ENCODE results near the gene CTIF. TPM values are rescaled to one million over a fixed set of nuclear protein-coding genes. Genes with fewer than 3 reads are reported as not detected.

The CTIF gene
- total RNA-seq, 2 donors from 2014 or later, result 30.6 to 61.2 TPM

DNA sequence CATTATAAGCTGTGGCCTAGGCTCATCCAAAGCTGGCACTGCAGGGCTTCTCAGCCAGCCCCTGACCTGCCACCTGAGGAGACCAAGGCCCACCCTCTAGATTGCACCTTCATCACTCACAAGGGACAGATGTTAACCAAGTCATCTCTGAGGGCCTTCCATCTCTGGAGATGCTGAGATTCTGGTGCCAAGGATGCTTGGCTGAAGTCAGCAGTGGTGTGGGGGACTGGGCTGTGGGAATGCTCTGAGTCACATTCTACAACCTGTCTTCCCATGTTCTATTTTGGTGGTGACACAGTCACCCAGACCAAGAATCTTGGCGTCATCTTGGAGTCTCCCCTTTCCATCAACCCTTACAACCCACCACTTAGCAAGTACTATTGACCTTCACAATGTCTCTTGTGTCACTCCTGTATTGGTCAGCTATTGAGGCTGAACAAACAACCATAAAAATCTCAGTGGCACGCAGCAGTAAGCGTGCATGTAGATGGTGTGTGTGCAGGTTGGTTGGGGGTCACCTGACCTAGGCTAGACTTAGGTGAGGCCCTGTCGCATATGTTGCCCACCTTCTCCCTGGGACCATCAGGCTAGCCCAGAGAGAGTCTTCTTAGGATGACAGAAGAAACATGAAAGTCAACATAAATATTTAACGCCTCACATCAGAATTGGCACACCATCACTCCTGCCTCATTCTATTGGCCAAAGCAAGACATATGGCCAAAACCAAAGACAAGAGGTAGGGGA is 276.9 kb downstream of the CTIF start:
- Histone ChIP-seq H3K27me3 (no peaks in the 10 kb centered on the region), H3K4me3 (no peak overlapping the region), H3K9me3 (no peaks in the 10 kb centered on the region), H3K4me1 (peaks cover 0 to 46% of the 10 kb centered on the region in 2 donors), H3K36me3 (peaks cover 16% of the 10 kb centered on the region), H3K27ac (peak overlapping the region in 1 of 2 donors; percentile 32)
- peak; percentile 58 for DNase-seq (ENCODE audit: low spot score)
- TF ChIP-seq, protein P1, sequence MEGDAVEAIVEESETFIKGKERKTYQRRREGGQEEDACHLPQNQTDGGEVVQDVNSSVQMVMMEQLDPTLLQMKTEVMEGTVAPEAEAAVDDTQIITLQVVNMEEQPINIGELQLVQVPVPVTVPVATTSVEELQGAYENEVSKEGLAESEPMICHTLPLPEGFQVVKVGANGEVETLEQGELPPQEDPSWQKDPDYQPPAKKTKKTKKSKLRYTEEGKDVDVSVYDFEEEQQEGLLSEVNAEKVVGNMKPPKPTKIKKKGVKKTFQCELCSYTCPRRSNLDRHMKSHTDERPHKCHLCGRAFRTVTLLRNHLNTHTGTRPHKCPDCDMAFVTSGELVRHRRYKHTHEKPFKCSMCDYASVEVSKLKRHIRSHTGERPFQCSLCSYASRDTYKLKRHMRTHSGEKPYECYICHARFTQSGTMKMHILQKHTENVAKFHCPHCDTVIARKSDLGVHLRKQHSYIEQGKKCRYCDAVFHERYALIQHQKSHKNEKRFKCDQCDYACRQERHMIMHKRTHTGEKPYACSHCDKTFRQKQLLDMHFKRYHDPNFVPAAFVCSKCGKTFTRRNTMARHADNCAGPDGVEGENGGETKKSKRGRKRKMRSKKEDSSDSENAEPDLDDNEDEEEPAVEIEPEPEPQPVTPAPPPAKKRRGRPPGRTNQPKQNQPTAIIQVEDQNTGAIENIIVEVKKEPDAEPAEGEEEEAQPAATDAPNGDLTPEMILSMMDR (IDR thresholded peaks at IDR 0.05), result no peak

DNA sequence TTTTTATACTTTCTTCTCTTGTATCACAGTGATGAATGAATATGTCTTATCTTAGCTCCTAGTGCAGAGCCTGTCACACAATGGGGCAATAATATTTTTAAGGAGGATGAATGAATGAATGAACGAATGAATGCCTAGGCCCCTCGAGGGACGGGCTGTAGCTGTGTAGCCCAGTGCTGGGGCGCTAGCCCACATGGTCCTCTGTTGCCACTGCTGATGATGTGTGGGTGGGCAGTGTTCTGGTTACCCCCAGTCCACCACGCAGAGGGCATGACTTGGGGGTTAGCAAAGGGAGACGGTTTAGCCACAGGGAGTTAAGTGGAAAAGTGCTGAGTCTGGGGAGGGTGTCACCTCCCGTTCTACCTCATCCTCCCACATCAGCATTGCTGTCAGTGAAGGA is 277.7 kb downstream of the CTIF start:
- no peaks in the 10 kb centered on the region for H3K27me3 ChIP-seq
- H3K27ac ChIP-seq, result no peak overlapping the region
- H3K36me3 ChIP-seq, result peaks cover 16% of the 10 kb centered on the region
- peak; percentile 47 for DNase-seq (ENCODE audit: low spot score)
- no peak overlapping the region for H3K4me3 ChIP-seq
- TF ChIP-seq, protein P1 (IDR thresholded peaks at IDR 0.05), result no peak
- H3K9me3 ChIP-seq, result no peaks in the 10 kb centered on the region
- H3K4me1 ChIP-seq, result peaks cover 0 to 46% of the 10 kb centered on the region in 2 donors

DNA sequence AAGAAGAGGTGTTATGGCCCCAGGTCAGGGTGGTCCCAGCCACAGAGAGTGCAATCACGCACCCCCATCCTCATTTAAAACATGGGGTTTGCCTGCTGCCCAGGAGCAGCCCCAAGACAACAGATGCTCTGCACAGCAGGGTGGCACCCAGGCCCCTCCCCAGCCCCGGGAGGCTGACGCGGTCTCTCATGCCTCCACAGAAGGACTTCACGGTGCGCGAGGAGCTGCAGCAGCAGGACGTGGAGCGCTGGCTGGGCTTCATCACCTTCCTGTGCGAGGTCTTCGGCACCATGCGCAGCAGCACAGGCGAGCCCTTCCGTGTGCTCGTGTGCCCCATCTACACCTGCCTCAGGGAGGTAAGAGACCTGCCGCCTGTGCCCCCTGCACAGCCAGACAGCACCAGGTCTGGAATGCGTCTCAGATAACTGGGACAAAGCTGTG is 278.2 kb downstream of the CTIF start:
- peak; percentile 40 for DNase-seq (ENCODE audit: low spot score)
- no peak overlapping the region for H3K27ac ChIP-seq
- H3K4me1 ChIP-seq, result peaks cover 0 to 46% of the 10 kb centered on the region in 2 donors
- no peak overlapping the region for H3K4me3 ChIP-seq
- no peaks in the 10 kb centered on the region for H3K9me3 ChIP-seq
- peaks cover 16% of the 10 kb centered on the region for H3K36me3 ChIP-seq
- H3K27me3 ChIP-seq, result no peaks in the 10 kb centered on the region
- TF ChIP-seq, protein P1 (IDR thresholded peaks at IDR 0.05), result no peak

DNA sequence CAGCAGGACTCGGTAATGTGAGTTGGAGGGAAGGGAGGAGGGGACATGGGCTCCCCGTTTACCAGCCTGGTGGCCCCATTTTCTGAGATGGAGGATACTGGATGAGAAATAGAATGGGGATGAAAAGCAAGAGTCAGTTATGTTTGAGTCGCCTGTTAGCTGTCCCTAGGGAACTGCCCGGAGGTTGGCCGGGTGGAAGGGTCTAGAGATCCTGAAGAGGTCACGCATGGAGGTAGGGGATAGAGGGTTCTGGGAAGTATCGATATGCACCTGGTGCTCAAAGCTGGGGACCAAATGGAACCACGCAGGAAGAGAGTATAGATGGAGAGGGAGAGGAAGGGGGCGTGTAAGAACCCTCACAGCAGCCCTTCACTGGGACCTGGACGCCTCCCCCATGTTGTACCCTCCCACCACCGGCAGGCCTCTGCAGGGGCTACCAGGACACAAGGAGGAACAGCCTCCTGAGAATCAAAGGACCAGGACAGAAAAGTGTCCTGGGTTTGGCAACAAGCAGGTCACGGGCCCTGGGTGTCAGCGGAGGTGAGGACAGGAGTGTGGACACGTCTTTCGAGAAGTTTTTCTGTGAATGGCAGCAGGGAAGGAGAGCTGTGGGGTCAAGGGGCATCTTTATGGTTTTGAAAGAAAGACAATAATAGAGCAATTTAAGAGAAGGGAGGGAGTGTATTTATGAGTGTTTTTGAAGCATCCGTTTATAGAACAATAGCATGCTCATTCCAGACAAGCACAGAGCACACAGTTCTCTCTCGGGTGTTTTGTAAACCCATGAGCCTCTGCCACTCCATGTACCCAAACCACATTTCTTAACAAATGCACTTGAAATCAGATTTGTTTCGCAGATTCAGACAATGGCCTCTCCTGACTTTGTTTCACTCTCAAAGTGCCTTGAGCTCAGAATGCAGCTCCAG is 279.8 kb downstream of the CTIF start:
- TF ChIP-seq, protein P1 (IDR thresholded peaks at IDR 0.05), result no peak
- H3K9me3 ChIP-seq, result no peaks in the 10 kb centered on the region
- H3K27me3 ChIP-seq, result no peaks in the 10 kb centered on the region
- DNase-seq (ENCODE audit: low spot score), result peak; percentile 58
- peaks cover 0 to 41% of the 10 kb centered on the region in 2 donors for H3K4me1 ChIP-seq
- peaks cover 16% of the 10 kb centered on the region for H3K36me3 ChIP-seq
- H3K4me3 ChIP-seq, result no peak overlapping the region
- peak overlapping the region; percentile 75 to 80 for H3K27ac ChIP-seq

DNA sequence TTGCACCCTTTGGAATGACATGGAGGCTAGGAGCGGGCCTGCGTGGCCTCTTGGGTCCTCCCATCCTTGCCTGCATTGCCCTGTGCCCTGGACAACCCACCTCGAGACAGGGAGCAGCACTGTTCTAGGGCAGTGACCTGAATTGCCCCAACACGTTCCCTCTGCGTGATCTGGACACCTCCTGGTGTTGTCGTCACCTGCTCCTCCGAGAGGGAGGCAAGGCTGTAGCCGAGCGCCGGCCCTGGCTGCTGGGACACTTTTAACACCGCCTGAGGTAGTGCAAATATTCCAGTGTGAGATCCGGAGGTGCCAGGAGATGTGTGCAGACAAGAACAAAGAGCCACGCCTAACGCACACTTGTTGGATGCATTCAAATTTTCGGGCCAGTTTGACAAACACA is 280.4 kb downstream of the CTIF start:
- DNase-seq (ENCODE audit: low spot score), result peak; percentile 64
- Histone ChIP-seq H3K36me3 (peaks cover 16% of the 10 kb centered on the region), H3K9me3 (no peaks in the 10 kb centered on the region), H3K27ac (peak overlapping the region; percentile 75 to 80), H3K4me3 (no peak overlapping the region), H3K27me3 (no peaks in the 10 kb centered on the region), H3K4me1 (peaks cover 0 to 37% of the 10 kb centered on the region in 2 donors)
- TF ChIP-seq, protein P1 (IDR thresholded peaks at IDR 0.05), result no peak

Measured in right atrium auricular region (tissue), 2 donors.